ENCODE results near the gene COL13A1.

DNA sequence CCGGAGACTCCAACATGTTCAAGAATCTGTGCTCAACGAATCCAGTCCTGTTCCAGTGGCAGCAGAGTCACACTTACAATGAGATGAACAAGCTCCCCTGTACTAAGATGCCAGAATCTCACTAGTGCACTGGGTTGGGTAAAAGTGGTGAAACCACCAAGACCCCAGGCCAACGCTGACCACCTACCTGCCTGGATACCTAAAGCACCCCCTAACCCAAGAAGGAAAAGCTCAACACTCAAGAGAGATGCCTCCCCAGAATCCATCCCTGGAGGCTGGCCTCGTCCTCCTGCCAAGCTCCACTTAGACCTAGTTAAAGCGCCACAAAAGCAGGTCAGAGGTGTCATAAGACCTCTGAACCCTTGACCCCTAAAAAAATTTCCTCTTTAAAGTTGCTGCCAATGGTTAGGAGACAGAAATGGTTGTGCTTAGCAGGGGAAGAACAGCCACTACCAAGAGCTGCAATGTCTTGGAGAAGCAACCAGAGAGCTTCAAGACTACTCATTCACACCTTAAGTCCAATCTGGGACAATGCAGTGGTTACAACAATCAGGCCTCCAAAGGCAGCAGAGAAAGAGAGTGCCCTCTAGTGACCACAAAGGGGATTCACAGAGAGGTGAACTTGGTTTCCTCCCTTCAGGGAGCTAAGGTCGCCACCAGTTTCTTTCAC is 156.3 kb downstream of the COL13A1 start:
- peak; percentile 89 to 96 for TF ChIP-seq CTCF (conservative IDR thresholded peaks at IDR 0.05; ENCODE audit: low read depth in 2 of 2)
- TF ChIP-seq CREB1 (CRISPR knock-in tag; IDR thresholded peaks at IDR 0.05; ENCODE audit: low read depth), result no peak
- no peak for TF ChIP-seq POLR2AphosphoS5 (IDR thresholded peaks at IDR 0.05; ENCODE audit: low read depth)
- TF ChIP-seq JUNB (IDR thresholded peaks at IDR 0.05; ENCODE audit: unreplicated experiment), result no peak
- TF ChIP-seq EZH2 (IDR thresholded peaks at IDR 0.05; ENCODE audit: low read depth, unreplicated experiment), result no peak
- no peak for TF ChIP-seq REST (IDR thresholded peaks at IDR 0.05; ENCODE audit: unreplicated experiment)
- TF ChIP-seq ZNF331 (CRISPR knock-in tag; IDR thresholded peaks at IDR 0.05; ENCODE audit: low read depth), result no peak
- TF ChIP-seq, protein P1, sequence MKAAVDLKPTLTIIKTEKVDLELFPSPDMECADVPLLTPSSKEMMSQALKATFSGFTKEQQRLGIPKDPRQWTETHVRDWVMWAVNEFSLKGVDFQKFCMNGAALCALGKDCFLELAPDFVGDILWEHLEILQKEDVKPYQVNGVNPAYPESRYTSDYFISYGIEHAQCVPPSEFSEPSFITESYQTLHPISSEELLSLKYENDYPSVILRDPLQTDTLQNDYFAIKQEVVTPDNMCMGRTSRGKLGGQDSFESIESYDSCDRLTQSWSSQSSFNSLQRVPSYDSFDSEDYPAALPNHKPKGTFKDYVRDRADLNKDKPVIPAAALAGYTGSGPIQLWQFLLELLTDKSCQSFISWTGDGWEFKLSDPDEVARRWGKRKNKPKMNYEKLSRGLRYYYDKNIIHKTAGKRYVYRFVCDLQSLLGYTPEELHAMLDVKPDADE (IDR thresholded peaks at IDR 0.05), result no peak
- no peak for TF ChIP-seq EZH2phosphoT487 (IDR thresholded peaks at IDR 0.05; ENCODE audit: unreplicated experiment)
